K562 (cell line): Measurements from ENCODE around the gene AQP6. TPM values are rescaled to one million over a fixed set of nuclear protein-coding genes. Genes with fewer than 3 reads are reported as not detected.
A peak's percentile ranks its signal among the peaks of the same experiment; 100 is the strongest.

Experiments
- BDP1 ChIP-seq: IDR thresholded peaks from 3 replicates; pipeline ENCODE4 v1.6.1; 2011; ENCODE audit not compliant: insufficient read length, insufficient read depth
- CBX5 ChIP-seq: IDR thresholded peaks from 2 replicates; pipeline ENCODE4 v1.6.1; 2014; ENCODE audit warnings: low read depth, borderline replicate concordance
- CCAR2 ChIP-seq: fragments of 200-400 bp; formaldehyde crosslinking; IDR thresholded peaks from 2 replicates; pipeline ENCODE4 v1.6.1; 2017; ENCODE audit warnings: mild to moderate bottlenecking, low read depth, low read length
- EP300 ChIP-seq: IDR thresholded peaks from 2 replicates; pipeline ENCODE4 v1.6.1; 2012; ENCODE audit warnings: low read length, improper control_type of control experiment
- GABPB1 ChIP-seq: sonication (generic); formaldehyde crosslinking; IDR thresholded peaks from 2 replicates; pipeline ENCODE4 v1.8.0; 2022; ENCODE audit warnings: mild to moderate bottlenecking, missing genetic modification reagents
- HMG20A ChIP-seq: fragments of 450-650 bp; formaldehyde crosslinking; conservative IDR thresholded peaks from 2 replicates; pipeline ENCODE4 v1.4.0; 2020; ENCODE audit warnings: mild to moderate bottlenecking, mixed read lengths
- MAFG ChIP-seq: fragments of 450-650 bp; conservative IDR thresholded peaks from 2 replicates; pipeline ENCODE4 v1.6.1; 2016; ENCODE audit warnings: missing genetic modification characterization, missing compliant biosample characterization
- MCM5 ChIP-seq: fragments of 450-650 bp; IDR thresholded peaks from 2 replicates; pipeline ENCODE4 v1.6.1; 2016; ENCODE audit warnings: low read depth
- MTA2 ChIP-seq: fragments of 450-650 bp; IDR thresholded peaks from 2 replicates; pipeline ENCODE4 v1.6.1; 2016; ENCODE audit warnings: low read depth
- NCOR1 ChIP-seq: fragments of 450-650 bp; IDR thresholded peaks from 2 replicates; pipeline ENCODE4 v1.6.1; 2016; ENCODE audit warnings: mild to moderate bottlenecking, moderate library complexity
- PHF21A ChIP-seq: fragments of 450-650 bp; IDR thresholded peaks from 2 replicates; pipeline ENCODE4 v1.6.1; 2017; ENCODE audit warnings: low read depth, borderline replicate concordance
- SRSF1 ChIP-seq: fragments of 200-400 bp; formaldehyde crosslinking; IDR thresholded peaks from 2 replicates; pipeline ENCODE4 v1.6.1; 2017; ENCODE audit warnings: mild to moderate bottlenecking, low read depth, low read length, moderate library complexity
- TBL1XR1 ChIP-seq, 2 experiments: IDR thresholded peaks; 2 replicates each; pipeline ENCODE4 v1.6.1; 2012; ENCODE audit warnings: improper control_type of control experiment in 2 of 2, low read length in 2 of 2, mild to moderate bottlenecking in 1 of 2
- ZNF140 ChIP-seq: fragments of 250-450 bp; sonication (Bioruptor Pico); IDR thresholded peaks from 2 replicates; pipeline ENCODE4 v1.8.0; 2021; ENCODE audit warnings: moderate library complexity, mild to moderate bottlenecking, inconsistent platforms
- ZNF408 ChIP-seq: fragments of 250-450 bp; sonication (Bioruptor Pico); IDR thresholded peaks from 2 replicates; pipeline ENCODE4 v1.4.0; 2020; ENCODE audit warnings: low read depth, mild to moderate bottlenecking, moderate library complexity
- ZNF584 ChIP-seq: fragments of 200-800 bp; sonication (Bioruptor generic); IDR thresholded peaks from 2 replicates; pipeline ENCODE4 v1.6.1; 2016; ENCODE audit warnings: low read depth, mild to moderate bottlenecking, missing genetic modification characterization, missing compliant biosample characterization
- ZNF696 ChIP-seq: fragments of 250-450 bp; sonication (Bioruptor Pico); conservative IDR thresholded peaks from 2 replicates; pipeline ENCODE4 v1.4.0; 2020; ENCODE audit warnings: mild to moderate bottlenecking, moderate library complexity
- polyA plus RNA-seq, 8 experiments: library from polyadenylated mRNA; depleted of rRNA in 4 of 8; stranded (reverse) in 5 of 8; unstranded in 3 of 8; fragments of >200 nt; fragmentation: Nextera tagmentation in 2 of 8; fragmentation: Illumina TruSeq in 1 of 8; extraction: Ambion mirVana in 2 of 8; extraction: Trizol in 1 of 8; gene quantifications; 2 replicates each; pipeline versions ENCODE4 v1.2.1 to v1.2.3, GENCODE V29; 2011 to 2014; ENCODE audit warnings: inconsistent platforms in 1 of 8, missing spikeins in 1 of 8
- total RNA-seq, 7 experiments: library from RNA; depleted of rRNA in 6 of 7; stranded (reverse); fragments of >200 nt in 6 of 7; fragmentation: Illumina TruSeq in 2 of 7; extraction: Trizol in 2 of 7; gene quantifications; 2 replicates each; pipeline versions ENCODE4 v1.2.1 to v1.2.3, GENCODE V29; 2011 to 2021; ENCODE audit warnings: low replicate concordance in 1 of 7
- TF ChIP-seq, protein P1 (sequence below): sonication (generic); formaldehyde crosslinking; IDR thresholded peaks from 2 replicates; pipeline ENCODE4 v1.8.0; 2022; ENCODE audit warnings: mild to moderate bottlenecking, low read depth, missing genetic modification reagents
- TF ChIP-seq, protein P2 (sequence below): fragments of 250-450 bp; sonication (Bioruptor Pico); IDR thresholded peaks from 2 replicates; pipeline ENCODE4 v1.4.0; 2020; ENCODE audit warnings: borderline replicate concordance
- TF ChIP-seq, protein P3 (sequence below): fragments of 250-450 bp; sonication (Bioruptor Pico); IDR thresholded peaks from 2 replicates; pipeline ENCODE4 v1.5.1; 2021; ENCODE audit warnings: mild to moderate bottlenecking
- TF ChIP-seq, protein P4 (sequence below): fragments of 450-650 bp; IDR thresholded peaks from 2 replicates; pipeline ENCODE4 v1.6.1; 2016; ENCODE audit warnings: low read depth, mild to moderate bottlenecking, moderate library complexity
- TF ChIP-seq, protein P5 (sequence below): conservative IDR thresholded peaks from 2 replicates; pipeline ENCODE4 v1.6.1; 2011; ENCODE audit warnings: low read depth, mild to moderate bottlenecking, low read length; ENCODE audit not compliant: control insufficient read depth
- TF ChIP-seq, protein P6 (sequence below): fragments of 250-450 bp; sonication (Bioruptor Pico); IDR thresholded peaks from 2 replicates; pipeline ENCODE4 v1.8.0; 2021; ENCODE audit warnings: mild to moderate bottlenecking, moderate library complexity

Gene AQP6
- total and polyA plus RNA-seq, 9 of the 15 experiments (the other 6 are each of a cell fraction or from before 2014, with no cell fraction given), result 0.05 to 0.12 TPM; not detected in 7

DNA sequence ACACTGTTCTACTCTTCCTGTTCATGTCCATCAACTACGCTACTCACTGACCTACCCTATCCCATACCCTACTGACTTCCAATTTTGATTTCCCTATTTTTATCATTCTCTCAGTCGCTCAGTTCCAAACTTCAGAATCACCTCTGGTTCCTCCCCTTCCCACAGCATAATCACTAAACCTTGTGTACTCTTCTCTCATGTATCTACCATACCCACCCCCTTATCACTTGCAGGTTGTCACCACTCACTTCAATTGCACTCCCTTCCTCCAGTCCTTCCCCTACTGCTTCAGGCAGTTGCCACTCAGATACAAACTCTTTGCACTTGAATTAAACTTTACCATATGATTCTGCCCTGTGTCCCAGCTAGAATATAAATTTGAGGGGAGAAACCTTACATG is 46.2 kb downstream of the AQP6 start (continued):
- TF ChIP-seq CCAR2 (no peak), PHF21A (no peak), NCOR1 (no peak), ZNF584 (CRISPR knock-in tag) (no peak), MAFG (tag) (no peak), ZNF140 (CRISPR knock-in tag) (no peak), MCM5 (no peak), MTA2 (no peak; the same call in 1 of the 2 replicates), SRSF1 (no peak), ZNF696 (no peak), CBX5 (no peak), ZNF408 (no peak), EP300 (0 out of 2 replicates have a peak, but pooled peaks have one; percentile 15), HMG20A (CRISPR knock-in tag) (no peak), GABPB1 (no peak), TBL1XR1 (IDR thresholded peaks at IDR 0.05; ENCODE audit: low read length in 2 of 2) (no peak), BDP1 (no peak)
- TF ChIP-seq, protein P1, sequence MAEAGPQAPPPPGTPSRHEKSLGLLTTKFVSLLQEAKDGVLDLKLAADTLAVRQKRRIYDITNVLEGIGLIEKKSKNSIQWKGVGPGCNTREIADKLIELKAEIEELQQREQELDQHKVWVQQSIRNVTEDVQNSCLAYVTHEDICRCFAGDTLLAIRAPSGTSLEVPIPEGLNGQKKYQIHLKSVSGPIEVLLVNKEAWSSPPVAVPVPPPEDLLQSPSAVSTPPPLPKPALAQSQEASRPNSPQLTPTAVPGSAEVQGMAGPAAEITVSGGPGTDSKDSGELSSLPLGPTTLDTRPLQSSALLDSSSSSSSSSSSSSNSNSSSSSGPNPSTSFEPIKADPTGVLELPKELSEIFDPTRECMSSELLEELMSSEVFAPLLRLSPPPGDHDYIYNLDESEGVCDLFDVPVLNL (CRISPR knock-in tag), result no peak
- TF ChIP-seq, protein P2, sequence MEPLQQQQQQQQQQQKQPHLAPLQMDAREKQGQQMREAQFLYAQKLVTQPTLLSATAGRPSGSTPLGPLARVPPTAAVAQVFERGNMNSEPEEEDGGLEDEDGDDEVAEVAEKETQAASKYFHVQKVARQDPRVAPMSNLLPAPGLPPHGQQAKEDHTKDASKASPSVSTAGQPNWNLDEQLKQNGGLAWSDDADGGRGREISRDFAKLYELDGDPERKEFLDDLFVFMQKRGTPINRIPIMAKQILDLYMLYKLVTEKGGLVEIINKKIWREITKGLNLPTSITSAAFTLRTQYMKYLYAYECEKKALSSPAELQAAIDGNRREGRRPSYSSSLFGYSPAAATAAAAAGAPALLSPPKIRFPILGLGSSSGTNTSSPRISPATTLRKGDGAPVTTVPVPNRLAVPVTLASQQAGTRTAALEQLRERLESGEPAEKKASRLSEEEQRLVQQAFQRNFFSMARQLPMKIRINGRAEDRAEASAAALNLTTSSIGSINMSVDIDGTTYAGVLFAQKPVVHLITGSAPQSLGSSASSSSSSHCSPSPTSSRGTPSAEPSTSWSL, result no peak
- TF ChIP-seq, protein P3, sequence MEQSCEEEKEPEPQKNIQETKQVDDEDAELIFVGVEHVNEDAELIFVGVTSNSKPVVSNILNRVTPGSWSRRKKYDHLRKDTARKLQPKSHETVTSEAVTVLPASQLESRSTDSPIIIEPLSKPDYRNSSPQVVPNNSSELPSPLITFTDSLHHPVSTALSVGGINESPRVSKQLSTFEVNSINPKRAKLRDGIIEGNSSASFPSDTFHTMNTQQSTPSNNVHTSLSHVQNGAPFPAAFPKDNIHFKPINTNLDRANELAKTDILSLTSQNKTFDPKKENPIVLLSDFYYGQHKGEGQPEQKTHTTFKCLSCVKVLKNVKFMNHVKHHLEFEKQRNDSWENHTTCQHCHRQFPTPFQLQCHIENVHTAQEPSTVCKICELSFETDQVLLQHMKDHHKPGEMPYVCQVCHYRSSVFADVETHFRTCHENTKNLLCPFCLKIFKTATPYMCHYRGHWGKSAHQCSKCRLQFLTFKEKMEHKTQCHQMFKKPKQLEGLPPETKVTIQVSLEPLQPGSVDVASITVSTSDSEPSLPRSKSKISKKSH (CRISPR knock-in tag), result no peak
- TF ChIP-seq, protein P4, sequence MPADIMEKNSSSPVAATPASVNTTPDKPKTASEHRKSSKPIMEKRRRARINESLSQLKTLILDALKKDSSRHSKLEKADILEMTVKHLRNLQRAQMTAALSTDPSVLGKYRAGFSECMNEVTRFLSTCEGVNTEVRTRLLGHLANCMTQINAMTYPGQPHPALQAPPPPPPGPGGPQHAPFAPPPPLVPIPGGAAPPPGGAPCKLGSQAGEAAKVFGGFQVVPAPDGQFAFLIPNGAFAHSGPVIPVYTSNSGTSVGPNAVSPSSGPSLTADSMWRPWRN, result 0 out of 2 replicates have a peak, but pooled peaks have one; percentile 30
- TF ChIP-seq, protein P5, sequence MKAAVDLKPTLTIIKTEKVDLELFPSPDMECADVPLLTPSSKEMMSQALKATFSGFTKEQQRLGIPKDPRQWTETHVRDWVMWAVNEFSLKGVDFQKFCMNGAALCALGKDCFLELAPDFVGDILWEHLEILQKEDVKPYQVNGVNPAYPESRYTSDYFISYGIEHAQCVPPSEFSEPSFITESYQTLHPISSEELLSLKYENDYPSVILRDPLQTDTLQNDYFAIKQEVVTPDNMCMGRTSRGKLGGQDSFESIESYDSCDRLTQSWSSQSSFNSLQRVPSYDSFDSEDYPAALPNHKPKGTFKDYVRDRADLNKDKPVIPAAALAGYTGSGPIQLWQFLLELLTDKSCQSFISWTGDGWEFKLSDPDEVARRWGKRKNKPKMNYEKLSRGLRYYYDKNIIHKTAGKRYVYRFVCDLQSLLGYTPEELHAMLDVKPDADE, result no peak
- TF ChIP-seq, protein P6, sequence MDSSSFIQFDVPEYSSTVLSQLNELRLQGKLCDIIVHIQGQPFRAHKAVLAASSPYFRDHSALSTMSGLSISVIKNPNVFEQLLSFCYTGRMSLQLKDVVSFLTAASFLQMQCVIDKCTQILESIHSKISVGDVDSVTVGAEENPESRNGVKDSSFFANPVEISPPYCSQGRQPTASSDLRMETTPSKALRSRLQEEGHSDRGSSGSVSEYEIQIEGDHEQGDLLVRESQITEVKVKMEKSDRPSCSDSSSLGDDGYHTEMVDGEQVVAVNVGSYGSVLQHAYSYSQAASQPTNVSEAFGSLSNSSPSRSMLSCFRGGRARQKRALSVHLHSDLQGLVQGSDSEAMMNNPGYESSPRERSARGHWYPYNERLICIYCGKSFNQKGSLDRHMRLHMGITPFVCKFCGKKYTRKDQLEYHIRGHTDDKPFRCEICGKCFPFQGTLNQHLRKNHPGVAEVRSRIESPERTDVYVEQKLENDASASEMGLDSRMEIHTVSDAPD (CRISPR knock-in tag), result no peak
